Smooth muscle cell (in vitro differentiated cells): Measurements from ENCODE around the gene FRS2. TPM values are rescaled to one million over a fixed set of nuclear protein-coding genes. Genes with fewer than 3 reads are reported as not detected.

Source experiments
- DNase-seq: peaks from one replicate; lab custom pipeline; 2025; ENCODE audit not compliant: unreplicated experiment; lab: John Stamatoyannopoulos, UW
- H2AFZ ChIP-seq: fragments of 200-600 bp; sonication (generic); 2 replicates; pipeline ENCODE4 v1.6.0; 2016; ENCODE audit warnings: antibody characterized with exemption, low read depth, mild to moderate bottlenecking
- H3F3A ChIP-seq: fragments of 200-600 bp; sonication (generic); 2 replicates; pipeline ENCODE4 v1.6.0; 2017; ENCODE audit warnings: antibody characterized with exemption, low read depth
- H3K27ac ChIP-seq: fragments of 200-600 bp; sonication (generic); 2 replicates; pipeline ENCODE4 v1.5.1; 2016; ENCODE audit warnings: low read depth, mild to moderate bottlenecking
- H3K27me3 ChIP-seq: fragments of 200-600 bp; sonication (generic); 2 replicates; pipeline ENCODE4 v1.6.1; 2016; ENCODE audit warnings: low read depth, mild to moderate bottlenecking
- H3K36me3 ChIP-seq: fragments of 200-600 bp; sonication (generic); 2 replicates; pipeline ENCODE4 v1.5.1; 2016; ENCODE audit warnings: low read depth
- H3K4me1 ChIP-seq: fragments of 200-600 bp; sonication (generic); 2 replicates; pipeline ENCODE4 v1.5.1; 2016; ENCODE audit warnings: low read depth
- H3K4me2 ChIP-seq: fragments of 200-600 bp; sonication (generic); 2 replicates; pipeline ENCODE4 v1.6.0; 2016; ENCODE audit warnings: mild to moderate bottlenecking
- H3K4me3 ChIP-seq: fragments of 200-600 bp; sonication (generic); 2 replicates; pipeline ENCODE4 v1.5.1; 2016; ENCODE audit warnings: mild to moderate bottlenecking
- H3K79me2 ChIP-seq: fragments of 200-600 bp; sonication (generic); 2 replicates; pipeline ENCODE4 v1.6.0; 2016; ENCODE audit warnings: low read depth, mild to moderate bottlenecking
- H3K9ac ChIP-seq: fragments of 200-600 bp; sonication (generic); 2 replicates; pipeline ENCODE4 v1.6.0; 2016; ENCODE audit warnings: low read depth
- H3K9me3 ChIP-seq: fragments of 200-600 bp; sonication (generic); replicated peaks from 2 replicates; pipeline ENCODE4 v1.5.1; 2016; ENCODE audit warnings: low read depth
- H4K20me1 ChIP-seq: fragments of 200-600 bp; sonication (generic); 2 replicates; pipeline ENCODE4 v1.6.0; 2016; ENCODE audit warnings: low read depth
- WGBS: methylation state at CpG from one replicate; pipeline ENCODE4 v1.1.7; 2016; ENCODE audit warnings: low lambda C conversion rate; 5-methylcytosine and 5-hydroxymethylcytosine counted together
- polyA plus RNA-seq: library from polyadenylated mRNA; unstranded; fragments of >200 nt; fragmentation: Nextera tagmentation; extraction: Ambion mirVana; gene quantifications from 2 replicates; pipeline ENCODE4 v1.2.1, GENCODE V29; 2016
- total RNA-seq: library from RNA; depleted of rRNA; stranded (reverse); fragments of >200 nt; gene quantifications from 2 replicates; pipeline ENCODE4 v1.2.3, GENCODE V29; 2014
- TF ChIP-seq, protein P1 (sequence below): fragments of 200-600 bp; sonication (generic); IDR thresholded peaks from 2 replicates; pipeline ENCODE4 v1.5.1; 2017; ENCODE audit warnings: borderline replicate concordance, mild to moderate bottlenecking, antibody characterized with exemption; ENCODE audit not compliant: insufficient read depth, poor library complexity, severe bottlenecking

The FRS2 gene
- total and polyA plus RNA-seq, 2 experiments from 2014 or later = 23.8 to 90.2 TPM

DNA sequence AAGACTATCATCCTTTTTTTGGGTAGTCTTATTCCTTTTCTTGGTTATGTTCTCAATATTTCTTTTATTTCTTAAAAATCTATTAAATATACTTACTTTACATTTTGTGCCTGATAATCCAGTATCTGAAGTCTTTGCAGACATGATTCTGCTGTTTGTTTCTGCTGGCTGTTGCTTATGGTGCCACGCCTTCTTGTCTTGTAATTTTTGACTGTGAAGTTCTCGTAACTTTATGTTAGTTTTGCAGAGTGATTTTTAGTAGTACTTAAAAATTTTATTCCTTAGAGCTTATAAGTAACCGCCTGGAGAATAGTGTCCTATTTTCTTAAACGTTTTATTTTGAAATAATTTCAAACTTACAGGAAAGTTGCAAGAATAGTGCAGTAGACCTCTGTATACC lies 10.5 kb downstream of the FRS2 start:
- H3K4me1 ChIP-seq = peaks cover 13% of the 10 kb centered on the region
- H3K9ac ChIP-seq = no peak overlapping the region
- WGBS = 90% methylated on average over 4 of the region's 4 CpGs
- H2AFZ ChIP-seq = no peak overlapping the region
- H3K4me3 ChIP-seq = no peak overlapping the region
- H3K27ac ChIP-seq = no peak overlapping the region
- H3K27me3 ChIP-seq = no peaks in the 10 kb centered on the region
- TF ChIP-seq, protein P1, sequence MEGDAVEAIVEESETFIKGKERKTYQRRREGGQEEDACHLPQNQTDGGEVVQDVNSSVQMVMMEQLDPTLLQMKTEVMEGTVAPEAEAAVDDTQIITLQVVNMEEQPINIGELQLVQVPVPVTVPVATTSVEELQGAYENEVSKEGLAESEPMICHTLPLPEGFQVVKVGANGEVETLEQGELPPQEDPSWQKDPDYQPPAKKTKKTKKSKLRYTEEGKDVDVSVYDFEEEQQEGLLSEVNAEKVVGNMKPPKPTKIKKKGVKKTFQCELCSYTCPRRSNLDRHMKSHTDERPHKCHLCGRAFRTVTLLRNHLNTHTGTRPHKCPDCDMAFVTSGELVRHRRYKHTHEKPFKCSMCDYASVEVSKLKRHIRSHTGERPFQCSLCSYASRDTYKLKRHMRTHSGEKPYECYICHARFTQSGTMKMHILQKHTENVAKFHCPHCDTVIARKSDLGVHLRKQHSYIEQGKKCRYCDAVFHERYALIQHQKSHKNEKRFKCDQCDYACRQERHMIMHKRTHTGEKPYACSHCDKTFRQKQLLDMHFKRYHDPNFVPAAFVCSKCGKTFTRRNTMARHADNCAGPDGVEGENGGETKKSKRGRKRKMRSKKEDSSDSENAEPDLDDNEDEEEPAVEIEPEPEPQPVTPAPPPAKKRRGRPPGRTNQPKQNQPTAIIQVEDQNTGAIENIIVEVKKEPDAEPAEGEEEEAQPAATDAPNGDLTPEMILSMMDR = no peak
- peaks cover 100% of the 10 kb centered on the region for H3K79me2 ChIP-seq
- H3K36me3 ChIP-seq = no peaks in the 10 kb centered on the region
- H3F3A ChIP-seq = peaks cover 9% of the 10 kb centered on the region
- H3K4me2 ChIP-seq = no peak overlapping the region
- no peak for DNase-seq
- H4K20me1 ChIP-seq = peaks cover 90% of the 10 kb centered on the region
- H3K9me3 ChIP-seq = no peaks in the 10 kb centered on the region

DNA sequence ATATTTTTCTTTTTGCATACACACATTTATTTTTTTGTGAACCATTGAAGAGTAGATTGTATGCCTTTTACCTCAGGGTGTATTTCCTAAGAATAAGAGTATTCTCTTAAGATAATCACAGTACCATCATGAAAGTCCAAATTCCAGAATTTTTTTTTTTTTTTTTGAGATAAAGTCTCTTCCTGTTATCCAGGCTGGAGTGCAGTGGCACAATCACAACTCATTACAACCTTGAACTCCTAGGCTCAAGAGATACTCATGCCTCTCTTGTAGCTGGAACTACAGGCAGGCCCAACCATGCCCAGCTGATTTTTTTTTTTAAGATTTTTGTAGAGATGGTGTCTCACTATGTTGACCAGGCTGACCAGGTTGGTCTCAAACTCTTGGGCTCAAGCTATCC lies 10.9 kb downstream of the FRS2 start:
- peaks cover 88% of the 10 kb centered on the region for H4K20me1 ChIP-seq

DNA sequence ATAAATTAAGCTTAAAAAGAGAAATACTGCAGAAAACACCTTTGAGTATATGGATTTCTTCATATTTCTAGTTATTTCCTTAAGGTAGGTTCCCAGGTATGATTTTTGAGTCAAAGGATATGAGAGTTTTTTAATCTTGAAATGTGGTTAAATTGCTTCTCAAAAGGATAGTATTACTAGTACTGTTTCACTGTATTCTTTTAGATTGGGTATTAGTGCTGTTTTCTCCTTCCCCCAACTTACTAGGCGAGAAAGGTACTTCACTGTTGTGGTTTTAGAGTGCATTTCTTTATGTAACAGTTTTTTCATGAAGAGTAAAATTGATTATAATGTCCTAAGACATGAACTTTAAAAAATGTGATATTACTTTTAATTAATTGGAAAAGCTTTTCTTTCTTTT lies 13.5 kb downstream of the FRS2 start:
- no peak for DNase-seq
- Histone ChIP-seq H3K27ac (no peak overlapping the region), H3K9ac (no peak overlapping the region), H3F3A (peaks cover 9% of the 10 kb centered on the region), H3K4me2 (no peak overlapping the region), H3K9me3 (peaks cover 5% of the 10 kb centered on the region), H3K27me3 (no peaks in the 10 kb centered on the region), H3K79me2 (peaks cover 100% of the 10 kb centered on the region), H3K4me1 (no peaks in the 10 kb centered on the region), H3K4me3 (no peak overlapping the region), H3K36me3 (peaks cover 2% of the 10 kb centered on the region), H4K20me1 (peaks cover 74% of the 10 kb centered on the region), H2AFZ (no peak overlapping the region)
- WGBS = 97% methylated on average over 1 of the region's 1 CpG
- TF ChIP-seq, protein P1 = no peak

More for the DNA sequence above, 10.9 kb downstream of the FRS2 start:
- Histone ChIP-seq H2AFZ (no peak overlapping the region), H3K27ac (no peak overlapping the region), H3K9ac (no peak overlapping the region), H3K4me1 (peaks cover 8% of the 10 kb centered on the region), H3K4me3 (no peak overlapping the region), H3K27me3 (no peaks in the 10 kb centered on the region), H3K36me3 (no peaks in the 10 kb centered on the region), H3F3A (peaks cover 9% of the 10 kb centered on the region), H3K4me2 (no peak overlapping the region), H3K79me2 (peaks cover 100% of the 10 kb centered on the region), H3K9me3 (no peaks in the 10 kb centered on the region)
- TF ChIP-seq, protein P1 = no peak
- no peak for DNase-seq

DNA sequence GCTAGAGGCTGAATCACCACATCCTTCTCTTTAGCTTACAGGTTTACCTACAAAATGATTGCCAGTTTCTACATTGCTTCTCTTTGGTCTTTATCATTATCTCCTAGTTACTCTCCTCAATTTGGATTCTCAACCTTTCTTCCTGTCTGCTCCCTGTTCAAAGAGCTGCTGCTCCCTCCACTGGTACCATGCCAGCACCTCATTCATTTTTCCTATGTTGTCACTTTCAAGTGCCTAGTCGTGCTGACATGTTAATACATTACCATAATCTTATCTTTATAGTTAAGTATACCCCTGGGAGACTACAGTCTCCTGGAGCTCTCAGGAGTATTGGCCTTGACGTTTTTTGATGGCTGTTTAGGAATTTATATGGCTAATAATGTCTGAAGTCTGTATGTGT lies 14.2 kb downstream of the FRS2 start:
- Histone ChIP-seq H3F3A (peaks cover 8% of the 10 kb centered on the region), H3K27ac (peak overlapping the region; percentile 26), H3K9ac (no peak overlapping the region), H3K79me2 (peaks cover 100% of the 10 kb centered on the region), H3K27me3 (no peaks in the 10 kb centered on the region), H2AFZ (no peak overlapping the region), H4K20me1 (peaks cover 72% of the 10 kb centered on the region), H3K4me1 (no peaks in the 10 kb centered on the region), H3K4me3 (no peak overlapping the region), H3K36me3 (peaks cover 2% of the 10 kb centered on the region), H3K4me2 (no peak overlapping the region), H3K9me3 (peaks cover 5% of the 10 kb centered on the region)
- TF ChIP-seq, protein P1 = no peak
- DNase-seq = no peak
- 32% methylated on average over 2 of the region's 2 CpGs for WGBS
